IPS DF 4.7 (cell line): ENCODE measurements around the gene SOX8.
"Not testable (repeated sequence)": the region's sequence is repeated elsewhere in the genome, so short reads cannot be mapped to it uniquely, and the experiment has no call there.

Source experiments
- DNase-seq: peaks from one replicate; pipeline ENCODE4 v3.0.0-alpha.2; 2013; ENCODE audit warnings: low spot score; ENCODE audit errors: extremely low read depth

The SOX8 gene

GRCh38 chr16:1025183-1025809 lies 43.7 kb downstream of the SOX8 start:
- not testable (repeated sequence) for DNase-seq

GRCh38 chr16:1026057-1026783 lies 44.6 kb downstream of the SOX8 start:
- DNase-seq: no peak

GRCh38 chr16:1026784-1027500 lies 45.4 kb downstream of the SOX8 start:
- no peak for DNase-seq

- no peak for DNase-seq
Observed at GRCh38 chr16:1027501-1027815, 45.9 kb downstream of the SOX8 start.

- no peak for DNase-seq
Observed at GRCh38 chr16:1028056-1028455, 46.5 kb downstream of the SOX8 start.

GRCh38 chr16:1028524-1029258 lies 47.1 kb downstream of the SOX8 start:
- no peak for DNase-seq

GRCh38 chr16:1029259-1029545 lies 47.6 kb downstream of the SOX8 start:
- no peak for DNase-seq

- DNase-seq: no peak
Observed at GRCh38 chr16:1030473-1030901, 48.9 kb downstream of the SOX8 start.

GRCh38 chr16:1031666-1032065 lies 50.1 kb downstream of the SOX8 start:
- no peak for DNase-seq

GRCh38 chr16:1032607-1033006 lies 51.0 kb downstream of the SOX8 start:
- no peak for DNase-seq

GRCh38 chr16:1033128-1033679 lies 51.6 kb downstream of the SOX8 start:
- DNase-seq: no peak

GRCh38 chr16:1034230-1035065 lies 52.9 kb downstream of the SOX8 start:
- DNase-seq: no peak

- no peak for DNase-seq
Observed at GRCh38 chr16:1035066-1035415, 53.5 kb downstream of the SOX8 start.

GRCh38 chr16:1036166-1036565 lies 54.6 kb downstream of the SOX8 start:
- no peak for DNase-seq
